HEK293 (cell line): ENCODE results near the gene LRSAM1.

Source experiments
- TF ChIP-seq, protein P1 (sequence below): fragments of 450-650 bp; formaldehyde crosslinking; IDR thresholded peaks from 2 replicates; pipeline ENCODE4 v1.5.1; 2016; ENCODE audit warnings: missing biosample characterization, missing genetic modification characterization
- TF ChIP-seq, protein P2 (sequence below): fragments of 450-650 bp; formaldehyde crosslinking; IDR thresholded peaks from 2 replicates; pipeline ENCODE4 v1.5.1; 2016; ENCODE audit warnings: missing biosample characterization, missing genetic modification characterization

DNA sequence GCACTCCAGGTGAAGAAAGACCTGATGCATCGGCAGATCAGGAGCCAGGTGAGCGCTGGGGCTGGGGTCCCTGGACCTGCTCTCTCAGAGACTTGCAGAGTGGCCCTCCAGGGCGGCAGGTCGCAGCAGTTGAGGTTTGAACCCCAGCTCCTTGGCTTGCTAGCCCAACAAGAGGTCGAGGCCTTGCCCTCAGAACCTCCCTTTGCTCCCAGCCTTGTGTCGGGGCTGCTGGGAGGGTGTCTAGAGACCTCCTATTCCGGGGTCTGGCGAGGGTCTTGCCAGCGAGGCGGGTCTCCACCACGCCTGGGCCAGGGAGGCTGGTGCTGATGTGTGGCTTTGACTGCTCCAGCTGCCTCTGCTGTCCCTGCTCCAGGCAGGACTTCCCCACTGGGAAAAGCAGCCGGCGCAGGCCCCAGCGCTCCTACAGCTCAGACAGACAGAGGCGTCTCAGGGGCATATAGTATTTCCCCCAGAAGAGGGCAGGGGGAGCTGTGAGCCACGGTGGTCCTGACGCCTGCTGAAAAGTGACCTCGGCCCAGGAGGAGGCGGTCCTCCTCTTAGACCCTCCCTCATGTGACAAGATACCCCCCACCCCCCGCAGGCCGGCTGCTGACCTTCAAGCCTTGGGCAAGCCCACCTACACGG, 38.3 kb downstream of the LRSAM1 start:
- TF ChIP-seq, protein P1, sequence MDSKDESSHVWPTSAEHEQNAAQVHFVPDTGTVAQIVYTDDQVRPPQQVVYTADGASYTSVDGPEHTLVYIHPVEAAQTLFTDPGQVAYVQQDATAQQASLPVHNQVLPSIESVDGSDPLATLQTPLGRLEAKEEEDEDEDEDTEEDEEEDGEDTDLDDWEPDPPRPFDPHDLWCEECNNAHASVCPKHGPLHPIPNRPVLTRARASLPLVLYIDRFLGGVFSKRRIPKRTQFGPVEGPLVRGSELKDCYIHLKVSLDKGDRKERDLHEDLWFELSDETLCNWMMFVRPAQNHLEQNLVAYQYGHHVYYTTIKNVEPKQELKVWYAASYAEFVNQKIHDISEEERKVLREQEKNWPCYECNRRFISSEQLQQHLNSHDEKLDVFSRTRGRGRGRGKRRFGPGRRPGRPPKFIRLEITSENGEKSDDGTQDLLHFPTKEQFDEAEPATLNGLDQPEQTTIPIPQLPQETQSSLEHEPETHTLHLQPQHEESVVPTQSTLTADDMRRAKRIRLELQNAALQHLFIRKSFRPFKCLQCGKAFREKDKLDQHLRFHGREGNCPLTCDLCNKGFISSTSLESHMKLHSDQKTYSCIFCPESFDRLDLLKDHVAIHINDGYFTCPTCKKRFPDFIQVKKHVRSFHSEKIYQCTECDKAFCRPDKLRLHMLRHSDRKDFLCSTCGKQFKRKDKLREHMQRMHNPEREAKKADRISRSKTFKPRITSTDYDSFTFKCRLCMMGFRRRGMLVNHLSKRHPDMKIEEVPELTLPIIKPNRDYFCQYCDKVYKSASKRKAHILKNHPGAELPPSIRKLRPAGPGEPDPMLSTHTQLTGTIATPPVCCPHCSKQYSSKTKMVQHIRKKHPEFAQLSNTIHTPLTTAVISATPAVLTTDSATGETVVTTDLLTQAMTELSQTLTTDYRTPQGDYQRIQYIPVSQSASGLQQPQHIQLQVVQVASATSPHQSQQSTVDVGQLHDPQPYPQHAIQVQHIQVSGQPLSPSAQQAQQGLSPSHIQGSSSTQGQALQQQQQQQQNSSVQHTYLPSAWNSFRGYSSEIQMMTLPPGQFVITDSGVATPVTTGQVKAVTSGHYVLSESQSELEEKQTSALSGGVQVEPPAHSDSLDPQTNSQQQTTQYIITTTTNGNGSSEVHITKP: no peak
- TF ChIP-seq, protein P2, sequence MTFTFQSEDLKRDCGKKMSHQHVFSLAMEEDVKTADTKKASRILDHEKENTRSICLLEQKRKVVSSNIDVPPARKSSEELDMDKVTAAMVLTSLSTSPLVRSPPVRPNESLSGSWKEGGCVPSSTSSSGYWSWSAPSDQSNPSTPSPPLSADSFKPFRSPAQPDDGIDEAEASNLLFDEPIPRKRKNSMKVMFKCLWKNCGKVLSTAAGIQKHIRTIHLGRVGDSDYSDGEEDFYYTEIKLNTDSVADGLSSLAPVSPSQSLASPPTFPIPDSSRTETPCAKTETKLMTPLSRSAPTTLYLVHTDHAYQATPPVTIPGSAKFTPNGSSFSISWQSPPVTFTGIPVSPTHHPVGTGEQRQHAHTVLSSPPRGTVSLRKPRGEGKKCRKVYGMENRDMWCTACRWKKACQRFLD (tag by site-specific recombination): no peak
